NCI-H2227 (cell line): ENCODE results near the gene SUV39H2.
"Not testable (repeated sequence)": the region's sequence is repeated elsewhere in the genome, so short reads cannot be mapped to it uniquely, and the experiment has no call there.

Experiments used
- DNase-seq: peaks from one replicate; lab custom pipeline; 2025; ENCODE audit not compliant: unreplicated experiment; lab: John Stamatoyannopoulos, UW

SUV39H2 gene, protein sequence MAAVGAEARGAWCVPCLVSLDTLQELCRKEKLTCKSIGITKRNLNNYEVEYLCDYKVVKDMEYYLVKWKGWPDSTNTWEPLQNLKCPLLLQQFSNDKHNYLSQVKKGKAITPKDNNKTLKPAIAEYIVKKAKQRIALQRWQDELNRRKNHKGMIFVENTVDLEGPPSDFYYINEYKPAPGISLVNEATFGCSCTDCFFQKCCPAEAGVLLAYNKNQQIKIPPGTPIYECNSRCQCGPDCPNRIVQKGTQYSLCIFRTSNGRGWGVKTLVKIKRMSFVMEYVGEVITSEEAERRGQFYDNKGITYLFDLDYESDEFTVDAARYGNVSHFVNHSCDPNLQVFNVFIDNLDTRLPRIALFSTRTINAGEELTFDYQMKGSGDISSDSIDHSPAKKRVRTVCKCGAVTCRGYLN

DNA sequence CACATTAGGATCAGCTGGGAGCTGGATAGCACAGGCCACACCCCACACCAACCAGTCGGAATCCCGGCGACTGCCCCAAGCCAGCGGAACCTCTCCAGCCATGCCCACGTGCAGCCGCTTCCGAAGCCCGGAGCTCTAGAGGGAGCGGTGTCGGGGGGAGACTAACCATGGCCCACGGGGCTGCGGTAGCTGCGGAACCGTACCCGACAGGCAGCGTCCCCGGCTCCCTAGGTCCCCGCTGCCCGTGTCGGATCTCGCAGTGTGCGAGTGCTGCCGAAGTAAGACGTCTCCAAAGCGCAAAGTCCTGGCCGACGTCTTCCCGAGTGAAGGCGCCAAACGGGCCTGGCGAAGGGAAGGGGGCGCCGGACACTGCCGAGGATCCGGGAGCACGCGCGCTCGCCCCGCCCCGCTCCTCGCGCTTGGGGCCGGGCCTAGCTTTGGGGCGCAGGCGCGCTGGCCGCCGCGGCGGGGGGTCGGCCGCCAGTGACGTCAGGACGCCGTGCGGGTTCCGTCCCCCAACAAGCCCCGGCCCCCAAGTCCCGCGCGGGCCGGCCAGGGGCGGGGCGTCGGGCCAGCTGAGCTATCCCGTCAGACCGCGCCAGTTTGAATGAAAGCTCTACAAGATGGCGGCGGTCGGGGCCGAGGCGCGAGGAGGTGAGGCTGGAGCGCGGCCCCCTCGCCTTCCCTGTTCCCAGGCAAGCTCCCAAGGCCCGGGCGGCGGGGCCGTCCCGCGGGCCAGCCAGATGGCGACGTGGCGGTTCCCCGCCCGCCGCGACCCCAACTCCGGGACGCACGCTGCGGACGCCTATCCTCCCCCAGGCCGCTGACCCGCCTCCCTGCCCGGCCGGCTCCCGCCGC is at the start of gene SUV39H2:
TSS of gene SUV39H2 (plus strand) at position 601 of the 858 bp plus-strand sequence. CDS start at position 624, 23 bp downstream.
- peak; percentile 95 for DNase-seq

DNA sequence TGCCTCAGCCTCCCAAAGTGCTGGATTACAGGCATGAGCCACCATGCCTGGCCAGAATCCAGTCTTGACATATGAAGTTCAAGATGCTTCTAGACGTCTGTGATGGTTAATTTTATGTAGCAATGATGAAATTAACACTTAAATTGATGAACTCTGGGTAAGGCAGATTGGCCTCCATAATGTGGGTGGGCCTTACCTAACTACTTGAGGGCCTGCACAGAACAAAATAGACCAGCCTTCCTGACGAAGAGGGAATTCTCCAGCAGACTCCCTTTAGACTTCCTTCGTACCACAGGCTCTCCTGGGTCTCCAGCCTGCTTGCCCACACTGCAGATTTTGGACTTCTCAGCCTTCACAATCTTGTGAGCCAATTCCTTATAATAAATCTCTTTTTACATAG is 45.6 kb upstream of the SUV39H2 start:
- DNase-seq: no peak

DNA sequence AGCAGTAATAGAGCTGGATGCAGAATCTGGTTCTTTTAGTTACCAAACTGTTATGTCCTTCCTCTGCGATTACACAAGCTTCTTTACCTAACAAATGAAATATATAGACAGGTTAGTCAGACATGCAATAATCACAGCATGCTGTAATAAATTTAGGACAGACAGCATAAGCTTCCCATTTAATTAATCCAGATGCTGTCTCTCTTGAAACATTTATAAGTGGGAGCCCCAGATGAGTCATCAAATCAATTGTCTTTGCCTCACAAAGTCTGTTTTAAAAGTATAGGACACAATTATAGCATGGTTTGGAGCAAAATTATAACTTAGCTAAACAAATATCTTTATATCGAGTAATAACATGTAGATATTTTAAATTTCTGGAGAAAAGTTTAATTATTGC is 42.5 kb upstream of the SUV39H2 start:
- no peak for DNase-seq

DNA sequence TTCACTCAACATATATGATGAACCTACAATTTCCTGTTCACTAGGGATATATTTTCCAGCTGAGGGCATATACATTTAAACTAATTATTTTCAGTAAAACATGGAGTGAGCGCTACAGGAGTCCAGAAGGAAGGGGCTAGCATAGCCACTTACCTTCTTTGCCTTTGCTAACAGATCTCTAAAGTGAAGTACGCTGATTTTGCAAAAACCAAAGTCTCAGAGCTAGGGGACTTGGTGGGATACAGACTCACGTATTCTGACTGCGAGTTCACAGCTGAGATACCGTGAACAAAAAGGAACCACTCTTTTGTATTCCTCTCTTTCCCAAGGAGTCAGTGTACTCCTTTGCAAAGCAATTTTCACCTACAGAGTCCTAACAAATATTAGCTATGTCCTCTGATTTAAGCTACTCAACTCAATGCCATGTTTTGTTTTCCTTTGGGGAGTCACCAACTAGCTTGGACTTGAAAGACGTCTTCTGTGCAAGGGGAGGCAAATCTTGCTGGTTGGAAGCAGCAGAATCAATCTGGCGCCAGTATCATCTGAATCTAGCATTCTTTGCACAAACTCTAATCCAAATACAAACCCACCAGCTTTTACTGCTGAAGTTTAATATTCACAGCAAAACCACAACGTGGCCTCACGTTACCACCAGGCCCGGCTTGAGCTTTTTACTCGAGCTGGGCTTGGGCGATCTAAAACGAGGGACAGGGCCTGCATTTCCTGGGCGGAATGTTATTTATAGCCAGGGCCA is 41.5 kb upstream of the SUV39H2 start:
- peak; percentile 48 for DNase-seq

DNA sequence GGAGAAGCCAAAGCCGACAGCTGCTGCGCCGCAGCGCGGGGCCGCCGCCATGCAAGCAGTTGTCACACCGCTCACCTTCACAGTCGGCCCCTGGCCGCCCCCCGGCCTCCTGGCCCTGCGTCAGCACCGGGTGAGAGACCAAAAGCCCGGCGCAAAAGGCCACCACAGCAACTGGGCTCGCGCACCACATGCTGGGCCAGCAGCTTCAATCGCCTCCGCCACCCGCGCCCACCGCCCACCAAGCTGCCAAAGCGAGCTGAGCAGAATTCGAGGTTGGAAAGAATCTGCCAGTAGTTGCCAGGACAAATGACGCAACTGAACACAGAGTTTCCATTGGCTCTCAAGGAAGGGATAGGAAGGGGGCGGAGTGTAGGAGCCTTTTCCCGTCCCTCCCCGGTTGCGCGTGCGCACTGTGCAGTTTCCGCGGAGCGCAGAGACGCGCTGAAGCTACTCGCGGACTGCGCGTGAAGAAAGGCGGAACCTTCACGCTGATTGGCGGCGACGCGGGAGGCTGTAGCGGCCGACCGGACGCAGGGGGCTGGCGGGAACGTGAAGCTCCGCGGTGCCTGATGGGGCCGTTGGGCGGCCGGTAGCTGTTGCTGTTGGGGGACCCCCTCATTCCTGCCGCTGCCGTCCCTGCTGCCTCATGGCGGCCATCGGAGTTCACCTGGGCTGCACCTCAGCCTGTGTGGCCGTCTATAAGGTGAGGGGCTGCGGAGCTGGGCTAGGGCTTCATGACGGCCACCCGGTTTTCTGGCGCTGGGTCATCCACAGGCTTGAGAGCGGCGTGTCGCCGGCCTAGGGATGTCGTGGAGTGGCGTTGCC is 40.7 kb upstream of the SUV39H2 start, which contains the start of the genes CDNF, HSPA14 and MSANTD7:
TSS of gene CDNF (minus strand) at position 281 of the 825 bp plus-strand sequence. CDS start at position 190, 91 bp downstream.
TSS of gene HSPA14 (plus strand) at position 550 of the 825 bp plus-strand sequence. CDS start at position 647, 97 bp downstream.
TSS of gene MSANTD7 (plus strand) at position 550 of the 825 bp plus-strand sequence. CDS start 3,979 bp downstream, outside the sequence.
- peak; percentile 99 for DNase-seq

DNA sequence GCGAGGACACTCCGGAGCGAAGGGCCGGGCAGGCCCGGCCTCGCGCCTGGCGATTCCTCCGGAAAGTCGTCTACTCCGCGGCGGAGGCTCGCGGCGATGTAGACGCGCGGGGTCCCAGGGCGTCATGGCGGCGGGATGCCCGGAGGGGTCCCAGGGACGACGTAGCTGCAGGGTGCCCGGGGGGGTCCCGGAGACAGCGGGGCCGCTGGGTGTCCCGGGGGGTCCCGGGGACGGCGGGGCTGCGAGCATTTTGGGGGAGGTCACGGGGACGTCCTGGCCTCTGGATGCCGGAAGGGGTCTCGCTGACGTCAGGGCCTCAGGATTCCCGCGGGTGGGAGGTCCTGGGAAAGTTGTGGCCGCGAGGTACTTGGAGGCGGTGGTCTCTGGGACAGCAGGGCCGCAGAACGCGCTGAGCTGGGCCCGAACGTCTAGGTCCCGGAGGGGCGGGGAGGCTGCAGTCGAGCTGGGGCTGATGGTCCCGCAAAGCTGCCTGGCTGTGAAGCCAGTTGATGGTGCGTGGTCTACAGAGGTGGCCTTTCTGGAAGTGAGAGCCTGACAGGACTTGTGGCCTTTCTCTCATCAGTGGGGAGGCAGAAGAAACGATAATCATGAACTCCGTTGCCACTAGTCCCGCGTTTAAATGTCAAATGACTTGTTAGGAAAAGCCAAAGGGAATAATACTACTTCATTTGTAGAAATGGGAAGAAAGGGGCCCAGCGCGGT is 39.9 kb upstream of the SUV39H2 start:
- peak; percentile 28 for DNase-seq

DNA sequence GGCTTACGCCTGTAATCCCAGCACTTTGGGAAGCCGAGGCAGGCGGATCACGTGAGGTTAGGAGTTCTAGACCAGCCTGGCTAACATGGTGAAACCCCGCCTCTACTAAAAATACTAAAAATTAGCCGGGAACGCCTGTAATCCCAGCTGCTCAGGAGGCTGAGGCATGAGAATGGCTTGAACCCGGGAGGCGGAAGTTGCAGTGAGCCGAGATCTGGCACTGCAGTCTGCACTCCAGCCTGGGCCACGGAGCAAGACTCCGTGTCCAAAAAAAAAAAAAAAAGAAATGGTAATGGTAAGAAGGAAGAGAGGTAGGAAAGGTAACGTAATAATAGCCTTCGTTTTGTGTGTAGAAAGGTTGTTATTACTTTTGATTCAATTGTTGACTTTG is 39.4 kb upstream of the SUV39H2 start:
- no peak for DNase-seq

DNA sequence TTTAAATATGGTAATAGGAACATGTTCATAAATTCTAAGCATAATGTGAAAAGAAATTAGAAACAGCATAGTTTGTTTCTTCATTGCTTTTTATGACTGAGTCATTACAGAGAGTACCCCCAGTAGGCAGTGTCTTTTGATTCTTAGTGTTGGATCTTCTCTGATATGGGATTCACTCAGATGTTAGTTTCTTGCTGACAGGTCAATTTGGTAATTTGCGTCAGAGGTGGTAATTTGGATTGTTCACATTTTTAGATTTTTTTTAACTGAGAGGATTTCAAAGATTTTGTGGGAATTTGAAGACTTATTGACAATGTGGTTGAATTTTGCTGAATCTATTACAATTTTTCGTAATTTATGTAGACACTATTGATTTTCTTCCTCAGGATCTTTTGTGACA is 38.5 kb upstream of the SUV39H2 start:
- no peak for DNase-seq

DNA sequence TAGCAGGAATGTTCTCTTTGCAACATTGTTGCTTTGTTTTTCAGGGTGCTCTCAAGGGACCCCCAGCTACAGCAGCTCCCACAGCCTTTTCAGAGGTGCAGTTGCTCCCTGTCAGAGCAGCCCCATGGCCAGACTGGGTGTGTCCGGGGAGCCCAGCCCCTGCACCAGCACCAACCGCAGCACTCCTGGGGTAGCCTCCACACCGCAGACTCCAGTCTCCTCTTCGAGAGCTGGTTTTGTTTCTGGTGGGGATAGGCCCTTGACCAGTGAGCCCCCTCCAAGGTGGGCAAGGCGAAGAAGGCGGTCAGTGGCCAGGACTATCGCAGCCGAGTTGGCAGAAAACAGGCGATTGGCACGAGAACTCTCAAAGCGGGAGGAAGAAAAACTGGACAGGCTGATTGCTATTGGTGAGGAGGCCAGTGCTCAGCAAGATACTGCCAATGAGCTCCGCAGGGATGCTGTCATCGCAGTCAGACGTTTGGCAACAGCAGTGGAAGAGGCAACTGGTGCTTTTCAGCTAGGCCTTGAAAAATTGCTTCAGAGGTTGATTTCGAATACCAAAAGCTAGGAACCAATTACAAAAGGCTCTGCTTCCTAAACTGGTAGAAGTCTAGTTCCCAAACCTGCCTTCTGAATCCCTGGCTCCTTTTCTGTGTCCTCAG is 35.2 kb upstream of the SUV39H2 start:
- no peak for DNase-seq

DNA sequence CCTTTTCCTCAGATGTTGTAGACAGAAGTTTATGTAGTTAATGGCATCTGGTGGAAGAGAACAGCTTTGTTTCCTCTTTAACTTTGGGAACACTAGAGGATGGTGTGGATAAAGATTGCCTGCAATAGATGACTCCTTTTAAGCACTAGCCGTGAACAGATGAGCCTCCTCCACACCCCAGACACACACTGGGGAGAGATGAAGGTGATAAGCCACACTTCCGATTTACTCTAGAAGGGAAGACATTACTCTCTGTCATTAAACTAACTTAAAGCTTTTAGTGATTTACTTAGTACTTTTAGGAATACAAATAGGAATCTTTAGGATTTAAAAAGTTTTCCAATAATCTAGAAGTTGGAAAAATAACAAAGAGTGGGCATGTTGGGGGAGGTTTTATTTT is 33.7 kb upstream of the SUV39H2 start:
- DNase-seq: no peak

DNA sequence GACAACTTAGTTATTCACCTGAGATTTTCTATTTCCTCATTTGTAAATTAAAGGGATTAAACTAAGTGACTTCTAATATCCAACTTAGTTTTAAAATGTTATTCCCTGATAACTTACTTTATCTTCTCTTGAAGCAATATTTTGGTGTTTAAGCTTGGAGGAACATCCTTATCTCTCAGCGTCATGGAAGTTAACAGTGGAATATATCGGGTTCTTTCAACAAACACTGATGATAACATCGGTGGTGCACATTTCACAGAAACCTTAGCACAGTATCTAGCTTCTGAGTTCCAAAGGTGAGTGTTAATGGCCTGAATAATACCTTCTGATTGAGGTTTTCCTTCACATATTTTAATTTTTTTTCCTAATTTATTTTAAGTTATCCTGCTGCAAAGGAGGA is 26.4 kb upstream of the SUV39H2 start:
- no peak for DNase-seq

DNA sequence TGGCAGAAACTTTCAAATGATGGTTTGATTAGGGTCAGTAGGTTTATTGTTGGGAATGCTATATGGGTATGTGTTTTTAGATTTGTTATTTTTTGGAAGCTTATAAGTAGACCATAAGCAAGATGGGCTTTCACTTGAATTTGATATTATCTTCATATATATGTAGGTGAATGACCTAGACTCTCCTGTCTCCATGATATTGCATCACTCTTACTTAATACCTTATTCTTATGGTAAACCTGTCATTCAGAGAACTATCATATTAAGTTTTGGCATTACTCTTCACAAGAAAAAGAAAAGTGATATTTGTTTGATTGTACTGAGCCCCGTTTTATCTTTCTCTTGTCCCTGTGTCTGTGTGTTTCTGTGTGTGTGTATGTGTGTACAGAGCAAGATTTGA is 23.2 kb upstream of the SUV39H2 start:
- DNase-seq: no peak

DNA sequence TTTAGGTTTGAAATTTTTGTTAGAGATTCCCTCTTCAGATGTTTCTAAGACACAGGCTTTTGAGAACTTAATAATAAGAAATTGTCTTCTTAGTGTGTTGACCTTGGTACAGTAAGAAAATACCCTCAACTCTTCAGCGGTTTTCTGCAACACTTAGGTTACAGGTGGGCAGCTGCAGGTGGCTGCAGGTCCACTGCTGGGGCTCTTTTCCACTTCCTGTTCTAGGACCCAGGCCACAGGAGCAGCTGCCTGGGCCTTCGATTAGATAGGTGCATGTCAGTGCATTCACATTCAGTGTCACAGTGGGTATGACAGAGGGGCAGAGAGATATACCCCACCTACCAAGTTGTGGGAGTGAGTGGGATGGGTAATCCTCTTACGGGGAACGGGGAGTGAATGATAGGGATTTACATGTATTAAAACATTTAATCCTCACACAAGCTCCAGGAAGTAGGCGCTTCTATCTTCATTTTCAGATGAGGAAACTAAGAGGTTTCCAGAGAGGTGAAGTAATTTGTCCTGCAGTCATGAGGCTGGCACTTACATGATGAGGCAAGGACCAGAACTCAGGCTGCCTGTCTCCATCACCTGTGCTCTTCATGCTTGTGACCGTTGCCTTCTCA is 20.2 kb upstream of the SUV39H2 start:
- no peak for DNase-seq

DNA sequence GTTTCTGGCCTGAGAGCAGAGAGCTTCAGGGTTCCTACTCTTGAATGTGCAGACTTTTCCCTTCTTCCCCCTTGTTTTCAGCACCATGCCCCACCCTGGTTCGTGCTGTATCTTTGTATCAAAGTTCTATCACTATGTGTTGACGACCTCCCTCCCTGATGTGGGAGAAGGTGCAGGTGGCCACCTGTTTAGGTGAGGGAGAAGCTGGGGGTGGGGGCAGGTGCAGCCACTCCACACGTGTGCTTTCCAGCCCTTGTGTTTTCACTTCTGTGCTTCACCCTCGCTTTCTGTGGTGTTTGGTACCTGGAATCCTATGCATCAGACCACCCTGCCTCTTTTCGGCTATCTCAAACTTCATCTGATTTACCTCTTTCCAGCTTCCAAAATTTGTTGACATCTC is 19.6 kb upstream of the SUV39H2 start:
- no peak for DNase-seq

DNA sequence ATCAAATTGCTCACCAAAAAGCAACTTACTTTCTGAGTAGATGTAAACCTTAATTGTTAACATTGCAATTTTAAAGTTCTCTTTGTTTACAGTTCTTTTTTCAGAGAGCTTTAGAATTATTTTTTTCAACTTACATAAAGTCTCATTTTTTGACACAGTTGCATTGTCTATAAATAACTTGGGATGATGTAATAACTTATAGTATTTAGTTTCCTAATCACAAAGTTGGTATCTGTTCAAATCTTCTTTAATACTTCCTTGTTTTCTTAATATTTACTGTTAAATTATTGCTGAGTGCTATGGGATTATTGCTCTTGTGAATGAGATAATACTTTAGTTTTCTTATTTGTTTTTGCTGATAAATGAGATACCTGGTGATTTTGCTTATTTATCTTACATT is 18.9 kb upstream of the SUV39H2 start:
- DNase-seq: no peak

DNA sequence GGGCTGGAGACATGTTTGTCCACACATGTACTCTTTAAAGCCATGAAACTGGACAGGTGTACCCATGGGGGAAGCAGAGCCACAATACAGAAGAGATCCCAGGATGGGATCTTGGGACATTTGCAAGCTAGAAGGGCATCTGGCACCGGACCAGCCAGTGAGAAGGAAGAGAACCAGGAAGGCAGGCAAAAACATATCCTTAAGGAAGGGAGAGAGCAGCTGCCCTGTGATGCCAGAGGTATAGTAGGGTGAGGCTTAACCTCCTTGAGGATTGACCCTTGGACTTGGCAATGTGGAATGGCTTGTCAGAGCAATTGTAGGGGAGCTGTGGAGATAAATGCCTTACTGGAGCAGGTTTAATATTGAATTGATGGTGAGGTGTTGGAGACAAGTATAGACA is 17.9 kb upstream of the SUV39H2 start:
- DNase-seq: no peak

DNA sequence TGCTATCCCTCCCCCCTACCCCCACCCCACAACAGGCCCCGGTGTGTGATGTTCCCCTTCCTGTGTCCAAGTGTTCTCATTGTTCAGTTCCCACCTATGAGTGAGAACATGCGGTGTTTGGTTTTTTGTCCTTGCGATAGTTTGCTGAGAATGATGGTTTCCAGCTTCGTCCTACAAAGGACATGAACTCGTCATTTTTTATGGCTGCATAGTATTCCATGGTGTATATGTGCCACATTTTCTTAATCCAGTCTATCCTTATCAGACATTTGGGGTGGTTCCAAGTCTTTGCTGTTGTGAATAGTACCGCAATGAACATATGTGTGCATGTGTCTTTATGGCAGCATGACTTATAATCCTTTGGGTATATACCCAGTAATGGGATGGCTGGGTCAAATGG is 14.2 kb upstream of the SUV39H2 start:
- DNase-seq: not testable (repeated sequence)

DNA sequence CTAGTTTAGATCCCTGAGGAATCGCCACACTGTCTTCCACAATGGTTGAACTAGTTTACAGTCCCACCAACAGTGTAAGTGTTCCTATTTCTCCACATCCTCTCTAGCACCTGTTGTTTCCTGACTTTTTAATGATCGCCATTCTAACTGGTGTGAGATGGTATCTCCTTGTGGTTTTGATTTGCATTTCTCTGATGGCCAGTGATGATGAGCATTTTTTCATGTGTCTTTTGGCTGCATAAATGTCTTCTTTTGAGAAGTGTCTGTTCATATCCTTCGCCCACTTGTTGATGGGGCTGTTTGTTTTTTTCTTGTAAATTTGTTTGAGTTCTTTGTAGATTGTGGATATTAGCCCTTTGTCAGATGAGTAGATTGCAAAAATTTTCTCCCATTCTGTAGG is 13.8 kb upstream of the SUV39H2 start:
- not testable (repeated sequence) for DNase-seq
